SK-N-SH treated with all-trans-retinoic acid at 6 μM for 48 hours (cell line): ENCODE data around the gene PCSK2.

ENCODE experiments used
- ATAC-seq: fragments of 200-7000 bp; cut with Tn5 transposase; 3 replicates; pipeline ENCODE4 v1.9.1; 2020; ENCODE audit warnings: mild to moderate bottlenecking, moderate library complexity
- ARNTL ChIP-seq: fragments of 450-650 bp; formaldehyde crosslinking; IDR thresholded peaks from 2 replicates; pipeline ENCODE4 v1.5.0; 2020; ENCODE audit warnings: low read depth, mild to moderate bottlenecking, moderate library complexity, borderline replicate concordance
- BACH2 ChIP-seq: fragments of 250-450 bp; sonication (Bioruptor Pico); IDR thresholded peaks from 2 replicates; pipeline ENCODE4 v1.9.0; 2021; ENCODE audit warnings: mild to moderate bottlenecking, borderline replicate concordance
- CSDC2 ChIP-seq: fragments of 250-450 bp; sonication (Bioruptor Pico); IDR thresholded peaks from 2 replicates; pipeline ENCODE4 v1.5.0; 2020; ENCODE audit warnings: mild to moderate bottlenecking, moderate library complexity
- GLIS3 ChIP-seq: fragments of 250-450 bp; sonication (Bioruptor Pico); IDR thresholded peaks from 2 replicates; pipeline ENCODE4 v1.5.0; 2020; ENCODE audit warnings: mild to moderate bottlenecking, moderate library complexity
- ISL1 ChIP-seq: fragments of 250-450 bp; sonication (Bioruptor Pico); IDR thresholded peaks from 2 replicates; pipeline ENCODE4 v2.1.2; 2022; ENCODE audit warnings: mild to moderate bottlenecking, moderate library complexity
- PPARA ChIP-seq: fragments of 250-450 bp; sonication (Bioruptor Pico); IDR thresholded peaks from 2 replicates; pipeline ENCODE4 v1.5.0; 2020; ENCODE audit warnings: mild to moderate bottlenecking, borderline replicate concordance
- RARB ChIP-seq: fragments of 250-450 bp; sonication (Bioruptor Pico); IDR thresholded peaks from 2 replicates; pipeline ENCODE4 v1.8.0; 2021; ENCODE audit warnings: mild to moderate bottlenecking, moderate library complexity
- SNAI2 ChIP-seq: fragments of 250-450 bp; sonication (Bioruptor Pico); IDR thresholded peaks from 2 replicates; pipeline ENCODE4 v1.5.0; 2020; ENCODE audit warnings: mild to moderate bottlenecking, moderate library complexity
- TCF4 ChIP-seq: fragments of 250-450 bp; sonication (Bioruptor Pico); IDR thresholded peaks from 2 replicates; pipeline ENCODE4 v1.8.0; 2021; ENCODE audit warnings: mild to moderate bottlenecking, moderate library complexity, borderline replicate concordance
- TOX ChIP-seq: fragments of 250-450 bp; sonication (Bioruptor Pico); IDR thresholded peaks from 2 replicates; pipeline ENCODE4 v1.8.0; 2021; ENCODE audit warnings: mild to moderate bottlenecking, moderate library complexity, borderline replicate concordance
- ZC3H10 ChIP-seq: fragments of 250-450 bp; sonication (Bioruptor Pico); IDR thresholded peaks from 2 replicates; pipeline ENCODE4 v1.5.1; 2021; ENCODE audit warnings: mild to moderate bottlenecking, moderate library complexity
- ZFP3 ChIP-seq: fragments of 250-450 bp; sonication (Bioruptor Pico); IDR thresholded peaks from 2 replicates; pipeline ENCODE4 v1.5.0; 2020; ENCODE audit warnings: mild to moderate bottlenecking, moderate library complexity
- ZFP30 ChIP-seq: fragments of 450-650 bp; formaldehyde crosslinking; IDR thresholded peaks from 2 replicates; pipeline ENCODE4 v1.5.0; 2022; ENCODE audit warnings: mild to moderate bottlenecking, moderate library complexity
- ZNF565 ChIP-seq: fragments of 450-650 bp; formaldehyde crosslinking; conservative IDR thresholded peaks from 2 replicates; pipeline ENCODE4 v1.5.0; 2020; ENCODE audit warnings: low read depth, mild to moderate bottlenecking, moderate library complexity
- ZNF70 ChIP-seq: fragments of 450-650 bp; formaldehyde crosslinking; IDR thresholded peaks from 2 replicates; pipeline ENCODE4 v1.5.0; 2020; ENCODE audit warnings: mild to moderate bottlenecking, moderate library complexity
- ZNF8 ChIP-seq: fragments of 450-650 bp; formaldehyde crosslinking; IDR thresholded peaks from 2 replicates; pipeline ENCODE4 v1.5.0; 2020; ENCODE audit warnings: mild to moderate bottlenecking, moderate library complexity
- TF ChIP-seq, protein P1 (sequence below): fragments of 250-450 bp; sonication (Bioruptor Pico); IDR thresholded peaks from 2 replicates; pipeline ENCODE4 v1.5.1; 2020; ENCODE audit warnings: low read depth, mild to moderate bottlenecking, moderate library complexity
- TF ChIP-seq, protein P2 (sequence below): fragments of 250-450 bp; sonication (Bioruptor Pico); IDR thresholded peaks from 2 replicates; pipeline ENCODE4 v1.8.0; 2020; ENCODE audit warnings: mild to moderate bottlenecking, moderate library complexity, borderline replicate concordance
- TF ChIP-seq, protein P3 (sequence below): fragments of 250-450 bp; sonication (Bioruptor Pico); IDR thresholded peaks from 2 replicates; pipeline ENCODE4 v1.5.1; 2021; ENCODE audit warnings: mild to moderate bottlenecking, moderate library complexity
- TF ChIP-seq, protein P4 (sequence below): fragments of 250-450 bp; sonication (Bioruptor Pico); IDR thresholded peaks from 2 replicates; pipeline ENCODE4 v1.5.0; 2020; ENCODE audit warnings: mild to moderate bottlenecking, moderate library complexity
- TF ChIP-seq, protein P5 (sequence below): fragments of 250-450 bp; sonication (Bioruptor Pico); IDR thresholded peaks from 2 replicates; pipeline ENCODE4 v1.8.0; 2021; ENCODE audit warnings: low read depth, mild to moderate bottlenecking, moderate library complexity, borderline replicate concordance

Gene PCSK2

DNA sequence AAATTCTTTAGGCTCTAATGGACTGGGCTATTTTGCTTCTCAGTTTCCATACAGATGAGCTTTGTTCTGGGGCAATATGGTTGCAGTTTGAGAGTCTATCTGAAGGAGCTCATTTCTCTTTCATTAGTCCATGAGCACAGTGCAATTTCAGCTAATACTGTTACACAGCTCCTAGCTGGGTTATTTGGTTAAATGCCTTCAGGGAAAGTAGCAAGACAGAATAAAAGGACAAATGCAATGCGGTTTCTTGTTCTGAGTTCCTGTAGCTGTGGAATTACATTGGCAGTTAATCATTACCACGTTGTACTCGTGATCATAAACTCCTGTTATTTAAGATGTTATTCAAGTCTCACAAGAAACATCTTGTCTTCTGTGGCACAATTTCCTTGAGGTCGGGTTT is 176.6 kb downstream of the PCSK2 start:
- no peak for ATAC-seq
- TF ChIP-seq ZNF8 (CRISPR knock-in tag) (no peak), ARNTL (CRISPR knock-in tag) (no peak), ZFP30 (CRISPR knock-in tag) (no peak), RARB (CRISPR knock-in tag) (no peak), ZNF70 (CRISPR knock-in tag) (no peak), ZNF565 (CRISPR knock-in tag) (no peak), PPARA (no peak), ZFP3 (CRISPR knock-in tag) (no peak)
- TF ChIP-seq, protein P1, sequence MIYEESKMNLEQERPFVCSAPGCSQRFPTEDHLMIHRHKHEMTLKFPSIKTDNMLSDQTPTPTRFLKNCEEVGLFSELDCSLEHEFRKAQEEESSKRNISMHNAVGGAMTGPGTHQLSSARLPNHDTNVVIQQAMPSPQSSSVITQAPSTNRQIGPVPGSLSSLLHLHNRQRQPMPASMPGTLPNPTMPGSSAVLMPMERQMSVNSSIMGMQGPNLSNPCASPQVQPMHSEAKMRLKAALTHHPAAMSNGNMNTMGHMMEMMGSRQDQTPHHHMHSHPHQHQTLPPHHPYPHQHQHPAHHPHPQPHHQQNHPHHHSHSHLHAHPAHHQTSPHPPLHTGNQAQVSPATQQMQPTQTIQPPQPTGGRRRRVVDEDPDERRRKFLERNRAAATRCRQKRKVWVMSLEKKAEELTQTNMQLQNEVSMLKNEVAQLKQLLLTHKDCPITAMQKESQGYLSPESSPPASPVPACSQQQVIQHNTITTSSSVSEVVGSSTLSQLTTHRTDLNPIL, result no peak
- TF ChIP-seq, protein P2, sequence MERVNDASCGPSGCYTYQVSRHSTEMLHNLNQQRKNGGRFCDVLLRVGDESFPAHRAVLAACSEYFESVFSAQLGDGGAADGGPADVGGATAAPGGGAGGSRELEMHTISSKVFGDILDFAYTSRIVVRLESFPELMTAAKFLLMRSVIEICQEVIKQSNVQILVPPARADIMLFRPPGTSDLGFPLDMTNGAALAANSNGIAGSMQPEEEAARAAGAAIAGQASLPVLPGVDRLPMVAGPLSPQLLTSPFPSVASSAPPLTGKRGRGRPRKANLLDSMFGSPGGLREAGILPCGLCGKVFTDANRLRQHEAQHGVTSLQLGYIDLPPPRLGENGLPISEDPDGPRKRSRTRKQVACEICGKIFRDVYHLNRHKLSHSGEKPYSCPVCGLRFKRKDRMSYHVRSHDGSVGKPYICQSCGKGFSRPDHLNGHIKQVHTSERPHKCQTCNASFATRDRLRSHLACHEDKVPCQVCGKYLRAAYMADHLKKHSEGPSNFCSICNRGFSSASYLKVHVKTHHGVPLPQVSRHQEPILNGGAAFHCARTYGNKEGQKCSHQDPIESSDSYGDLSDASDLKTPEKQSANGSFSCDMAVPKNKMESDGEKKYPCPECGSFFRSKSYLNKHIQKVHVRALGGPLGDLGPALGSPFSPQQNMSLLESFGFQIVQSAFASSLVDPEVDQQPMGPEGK, result no peak
- TF ChIP-seq, protein P3, sequence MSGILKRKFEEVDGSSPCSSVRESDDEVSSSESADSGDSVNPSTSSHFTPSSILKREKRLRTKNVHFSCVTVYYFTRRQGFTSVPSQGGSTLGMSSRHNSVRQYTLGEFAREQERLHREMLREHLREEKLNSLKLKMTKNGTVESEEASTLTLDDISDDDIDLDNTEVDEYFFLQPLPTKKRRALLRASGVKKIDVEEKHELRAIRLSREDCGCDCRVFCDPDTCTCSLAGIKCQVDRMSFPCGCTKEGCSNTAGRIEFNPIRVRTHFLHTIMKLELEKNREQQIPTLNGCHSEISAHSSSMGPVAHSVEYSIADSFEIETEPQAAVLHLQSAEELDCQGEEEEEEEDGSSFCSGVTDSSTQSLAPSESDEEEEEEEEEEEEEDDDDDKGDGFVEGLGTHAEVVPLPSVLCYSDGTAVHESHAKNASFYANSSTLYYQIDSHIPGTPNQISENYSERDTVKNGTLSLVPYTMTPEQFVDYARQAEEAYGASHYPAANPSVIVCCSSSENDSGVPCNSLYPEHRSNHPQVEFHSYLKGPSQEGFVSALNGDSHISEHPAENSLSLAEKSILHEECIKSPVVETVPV (CRISPR knock-in tag), result no peak
- TF ChIP-seq, protein P4, sequence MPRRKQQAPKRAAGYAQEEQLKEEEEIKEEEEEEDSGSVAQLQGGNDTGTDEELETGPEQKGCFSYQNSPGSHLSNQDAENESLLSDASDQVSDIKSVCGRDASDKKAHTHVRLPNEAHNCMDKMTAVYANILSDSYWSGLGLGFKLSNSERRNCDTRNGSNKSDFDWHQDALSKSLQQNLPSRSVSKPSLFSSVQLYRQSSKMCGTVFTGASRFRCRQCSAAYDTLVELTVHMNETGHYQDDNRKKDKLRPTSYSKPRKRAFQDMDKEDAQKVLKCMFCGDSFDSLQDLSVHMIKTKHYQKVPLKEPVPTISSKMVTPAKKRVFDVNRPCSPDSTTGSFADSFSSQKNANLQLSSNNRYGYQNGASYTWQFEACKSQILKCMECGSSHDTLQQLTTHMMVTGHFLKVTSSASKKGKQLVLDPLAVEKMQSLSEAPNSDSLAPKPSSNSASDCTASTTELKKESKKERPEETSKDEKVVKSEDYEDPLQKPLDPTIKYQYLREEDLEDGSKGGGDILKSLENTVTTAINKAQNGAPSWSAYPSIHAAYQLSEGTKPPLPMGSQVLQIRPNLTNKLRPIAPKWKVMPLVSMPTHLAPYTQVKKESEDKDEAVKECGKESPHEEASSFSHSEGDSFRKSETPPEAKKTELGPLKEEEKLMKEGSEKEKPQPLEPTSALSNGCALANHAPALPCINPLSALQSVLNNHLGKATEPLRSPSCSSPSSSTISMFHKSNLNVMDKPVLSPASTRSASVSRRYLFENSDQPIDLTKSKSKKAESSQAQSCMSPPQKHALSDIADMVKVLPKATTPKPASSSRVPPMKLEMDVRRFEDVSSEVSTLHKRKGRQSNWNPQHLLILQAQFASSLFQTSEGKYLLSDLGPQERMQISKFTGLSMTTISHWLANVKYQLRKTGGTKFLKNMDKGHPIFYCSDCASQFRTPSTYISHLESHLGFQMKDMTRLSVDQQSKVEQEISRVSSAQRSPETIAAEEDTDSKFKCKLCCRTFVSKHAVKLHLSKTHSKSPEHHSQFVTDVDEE (CRISPR knock-in tag), result no peak

DNA sequence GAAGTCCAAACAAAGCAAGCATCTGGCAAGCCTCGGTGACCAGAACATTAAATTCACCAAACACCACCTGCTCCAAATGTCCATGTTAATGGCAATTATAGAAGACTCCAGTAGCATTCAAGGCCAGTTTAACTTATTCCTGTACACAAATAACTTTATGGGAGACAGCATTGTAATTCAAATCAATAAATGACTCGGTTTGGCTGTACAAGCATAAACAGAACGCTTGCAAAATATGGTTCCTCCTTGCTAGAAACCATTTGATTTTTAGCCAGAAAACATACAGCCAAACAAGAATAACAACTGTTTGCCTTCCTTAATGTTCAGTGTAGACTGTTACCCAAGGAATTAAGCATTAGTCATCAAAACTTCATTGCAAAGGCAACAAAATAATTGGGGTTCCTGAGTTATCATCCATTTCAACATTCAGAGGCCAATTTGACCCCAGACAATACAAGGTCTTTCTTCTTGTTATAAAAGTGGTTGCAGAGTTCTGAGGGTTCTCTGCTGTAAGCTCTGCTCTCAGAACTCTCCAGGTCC is 179.3 kb downstream of the PCSK2 start:
- no peak for TF ChIP-seq ZC3H10 (CRISPR knock-in tag)
- no peak for TF ChIP-seq PPARA
- TF ChIP-seq ISL1 (CRISPR knock-in tag), result no peak
- TF ChIP-seq TOX (CRISPR knock-in tag), result no peak
- TF ChIP-seq, protein P1, result no peak
- no peak for TF ChIP-seq ZNF70 (CRISPR knock-in tag)
- TF ChIP-seq ZNF565 (CRISPR knock-in tag), result no peak
- no peak for TF ChIP-seq ZFP3 (CRISPR knock-in tag)
- no peak for TF ChIP-seq GLIS3 (CRISPR knock-in tag)
- TF ChIP-seq TCF4 (CRISPR knock-in tag), result no peak
- no peak for TF ChIP-seq BACH2 (CRISPR knock-in tag)
- TF ChIP-seq SNAI2, result no peak
- TF ChIP-seq CSDC2, result no peak
- TF ChIP-seq, protein P5, sequence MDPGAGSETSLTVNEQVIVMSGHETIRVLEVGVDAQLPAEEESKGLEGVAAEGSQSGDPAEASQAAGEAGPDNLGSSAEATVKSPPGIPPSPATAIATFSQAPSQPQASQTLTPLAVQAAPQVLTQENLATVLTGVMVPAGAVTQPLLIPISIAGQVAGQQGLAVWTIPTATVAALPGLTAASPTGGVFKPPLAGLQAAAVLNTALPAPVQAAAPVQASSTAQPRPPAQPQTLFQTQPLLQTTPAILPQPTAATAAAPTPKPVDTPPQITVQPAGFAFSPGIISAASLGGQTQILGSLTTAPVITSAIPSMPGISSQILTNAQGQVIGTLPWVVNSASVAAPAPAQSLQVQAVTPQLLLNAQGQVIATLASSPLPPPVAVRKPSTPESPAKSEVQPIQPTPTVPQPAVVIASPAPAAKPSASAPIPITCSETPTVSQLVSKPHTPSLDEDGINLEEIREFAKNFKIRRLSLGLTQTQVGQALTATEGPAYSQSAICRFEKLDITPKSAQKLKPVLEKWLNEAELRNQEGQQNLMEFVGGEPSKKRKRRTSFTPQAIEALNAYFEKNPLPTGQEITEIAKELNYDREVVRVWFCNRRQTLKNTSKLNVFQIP (CRISPR knock-in tag), result no peak
- TF ChIP-seq, protein P3 (CRISPR knock-in tag), result no peak
- no peak for ATAC-seq
